PFSK-1 (cell line): ENCODE results near the gene ACSL5.

Experiments used
- POLR2AphosphoS5 ChIP-seq: IDR thresholded peaks from 2 replicates; pipeline ENCODE4 v1.6.1; 2012; ENCODE audit warnings: low read depth, mild to moderate bottlenecking, control low read depth, low read length, moderate library complexity
- SIN3A ChIP-seq: IDR thresholded peaks from 2 replicates; pipeline ENCODE4 v1.6.1; 2012; ENCODE audit warnings: mild to moderate bottlenecking, low read length, moderate library complexity, borderline replicate concordance; ENCODE audit not compliant: insufficient read depth

DNA sequence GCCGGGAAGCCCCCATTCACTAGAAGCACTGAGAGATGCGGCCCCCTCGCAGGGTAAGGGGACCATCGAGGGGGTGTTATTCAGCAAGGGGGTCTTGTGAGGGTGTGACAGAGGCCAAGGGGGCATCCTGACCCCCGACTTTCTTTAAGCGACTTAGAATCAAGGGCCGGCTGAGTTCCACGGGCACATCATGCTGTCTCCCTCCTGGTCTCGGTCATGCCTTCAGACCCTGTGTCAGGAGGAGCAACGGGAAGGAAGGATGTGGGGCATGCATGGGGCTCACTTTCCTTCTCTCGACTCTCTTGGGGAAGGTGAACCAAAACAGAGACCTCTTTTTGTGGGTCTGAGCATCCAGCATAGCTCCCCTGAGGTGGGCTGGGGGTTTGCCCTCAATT is 2.5 kb downstream of the ACSL5 start:
- TF ChIP-seq POLR2AphosphoS5 (no peak), SIN3A (no peak)
